GM21447 (cell line): ENCODE results near the gene ERAL1.
"Not testable (repeated sequence)": the region's sequence is repeated elsewhere in the genome, so short reads cannot be mapped to it uniquely, and the experiment has no call there.

Source experiments
- ATAC-seq: cut with Tn5 transposase; IDR thresholded peaks from one replicate; pipeline ENCODE4 v1.9.1; 2021; ENCODE audit not compliant: unreplicated experiment

The ERAL1 gene

GRCh38 chr17:28878158-28878910 is 23.5 kb downstream of the ERAL1 start:
- no peak for ATAC-seq

GRCh38 chr17:28878981-28879380 is 24.2 kb downstream of the ERAL1 start:
- ATAC-seq = no peak

DNA sequence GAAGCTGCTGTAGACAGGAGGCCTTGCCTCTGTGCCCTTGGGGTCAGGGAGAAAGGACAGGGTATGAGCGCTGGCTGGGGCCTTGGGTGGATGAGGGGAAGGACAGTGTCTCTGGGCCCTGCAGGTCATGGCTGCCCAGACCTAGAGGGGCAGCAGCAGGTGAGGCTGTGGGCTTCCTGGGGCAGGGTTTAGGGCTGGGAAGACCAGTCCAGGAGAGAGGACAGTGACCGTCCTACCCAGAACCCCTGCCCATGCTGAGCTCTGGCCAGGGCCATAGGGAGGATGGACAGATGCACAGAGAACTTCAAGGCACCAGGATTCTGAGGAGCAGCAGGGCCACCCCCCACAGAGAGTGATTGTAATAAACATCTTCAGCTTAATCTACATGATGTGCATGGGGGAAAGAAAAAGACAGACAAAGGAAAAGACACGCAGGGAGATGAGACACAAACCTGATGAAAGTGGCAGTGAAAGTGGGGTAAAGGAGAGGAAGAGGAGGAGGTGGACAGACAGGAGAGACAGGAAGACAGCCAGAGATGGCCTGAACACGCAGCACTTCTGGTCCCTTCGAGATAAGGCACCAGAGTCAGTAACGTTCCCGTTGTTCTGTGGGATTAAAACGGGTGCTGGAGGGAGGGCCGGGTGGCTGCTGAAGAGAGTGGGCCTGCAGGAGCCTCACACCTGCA is 25.2 kb downstream of the ERAL1 start:
- no peak for ATAC-seq

- no peak for ATAC-seq
Observed at GRCh38 chr17:28880572-28880945, 25.7 kb downstream of the ERAL1 start.

GRCh38 chr17:28881533-28882056 is 26.8 kb downstream of the ERAL1 start:
- no peak for ATAC-seq

DNA sequence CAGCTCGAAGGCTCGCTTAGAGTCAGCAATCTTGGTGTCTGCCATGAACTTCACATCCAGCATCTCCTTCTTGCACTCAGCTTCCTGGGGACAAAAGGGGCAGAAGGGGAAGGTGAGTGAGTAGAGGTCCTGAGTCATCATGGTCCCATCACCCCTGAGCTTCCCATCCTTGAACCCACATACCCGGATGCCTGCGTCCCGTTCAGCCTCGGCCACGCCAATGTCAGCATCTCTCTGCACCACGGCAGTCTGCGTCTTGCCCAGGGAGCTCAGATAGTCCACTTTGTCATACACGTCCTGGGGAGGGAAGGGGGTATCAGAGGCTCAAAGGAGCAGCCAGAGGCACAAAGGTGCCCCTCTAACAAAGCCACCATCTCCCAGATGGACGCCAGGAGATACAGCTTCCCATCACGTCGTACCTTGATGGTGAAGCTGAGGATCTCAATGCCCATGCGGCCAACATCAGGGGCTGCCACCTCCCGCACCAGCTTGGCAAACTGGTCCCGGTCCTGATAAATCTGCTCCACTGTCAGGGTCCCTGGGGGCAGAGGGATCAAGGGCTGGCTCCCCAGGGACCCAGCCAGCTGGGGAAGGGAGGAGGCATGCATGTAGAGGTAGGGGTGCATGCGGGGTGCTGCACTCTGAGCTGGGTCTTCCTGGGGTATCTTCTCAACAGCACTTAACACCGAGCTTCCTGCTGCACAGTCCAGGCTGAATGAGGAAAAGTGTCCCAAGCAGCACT is 27.5 kb downstream of the ERAL1 start:
- no peak for ATAC-seq

DNA sequence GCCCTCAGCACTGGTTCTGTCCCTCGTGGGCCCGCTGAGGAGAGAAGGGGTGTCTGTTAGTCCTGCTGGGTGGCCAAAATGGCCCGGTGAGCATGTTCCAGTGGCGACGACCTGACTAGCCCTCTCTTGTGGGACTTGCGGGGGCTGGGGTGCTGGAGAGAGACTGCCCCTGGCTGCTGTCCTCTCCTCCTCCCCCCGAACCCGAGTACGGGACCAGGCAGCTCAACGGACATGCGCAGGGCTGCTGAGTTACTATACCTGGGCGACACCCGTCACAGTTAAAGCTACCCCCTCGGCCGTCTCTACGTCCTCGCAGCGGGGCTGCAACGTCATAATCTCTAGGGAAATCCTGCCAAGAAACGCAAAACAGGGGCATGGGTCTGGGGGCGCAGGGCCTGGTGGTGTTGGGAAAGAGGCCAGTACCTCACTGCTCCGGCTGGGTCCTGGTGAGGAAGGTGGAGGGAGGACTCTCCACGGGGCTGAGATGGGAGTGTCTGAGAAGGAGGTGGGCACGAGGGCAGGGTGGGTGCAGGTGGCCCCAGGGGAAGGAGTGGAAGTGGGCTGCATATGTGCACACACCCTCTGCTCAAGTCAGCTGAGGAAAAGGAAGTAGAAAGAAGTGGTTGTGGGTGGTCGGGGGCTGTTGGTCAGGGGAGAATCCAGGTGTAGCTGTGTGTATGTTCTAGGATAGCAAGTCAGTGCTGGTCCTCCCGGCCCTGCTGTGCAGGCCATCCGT is 29.3 kb downstream of the ERAL1 start:
- no peak for ATAC-seq

GRCh38 chr17:28885363-28885762 is 30.5 kb downstream of the ERAL1 start:
- ATAC-seq = no peak

DNA sequence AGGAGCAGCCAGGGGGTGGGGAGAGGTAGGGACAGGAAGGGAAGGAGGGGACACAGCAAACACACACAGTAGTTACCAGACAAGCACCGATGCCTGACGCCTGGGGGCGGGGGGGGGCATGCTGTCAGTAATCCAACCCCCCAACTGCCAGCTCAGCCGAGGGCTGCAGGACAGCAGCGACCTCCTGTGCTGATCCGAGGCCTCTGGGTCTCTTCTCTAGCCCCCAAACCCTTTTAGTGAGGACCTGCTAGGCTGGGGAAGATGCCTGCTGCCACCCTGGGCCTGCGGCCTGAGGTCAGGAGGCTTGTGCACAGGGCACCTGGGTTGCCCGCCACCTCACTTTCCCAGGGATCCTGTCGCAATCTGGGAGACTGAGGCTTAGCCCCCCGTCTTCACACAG is 31.1 kb downstream of the ERAL1 start:
- ATAC-seq = no peak

- no peak for ATAC-seq
Observed at GRCh38 chr17:28887871-28888471, 33.2 kb downstream of the ERAL1 start.

GRCh38 chr17:28888832-28889231 is 34.0 kb downstream of the ERAL1 start:
- ATAC-seq = no peak

DNA sequence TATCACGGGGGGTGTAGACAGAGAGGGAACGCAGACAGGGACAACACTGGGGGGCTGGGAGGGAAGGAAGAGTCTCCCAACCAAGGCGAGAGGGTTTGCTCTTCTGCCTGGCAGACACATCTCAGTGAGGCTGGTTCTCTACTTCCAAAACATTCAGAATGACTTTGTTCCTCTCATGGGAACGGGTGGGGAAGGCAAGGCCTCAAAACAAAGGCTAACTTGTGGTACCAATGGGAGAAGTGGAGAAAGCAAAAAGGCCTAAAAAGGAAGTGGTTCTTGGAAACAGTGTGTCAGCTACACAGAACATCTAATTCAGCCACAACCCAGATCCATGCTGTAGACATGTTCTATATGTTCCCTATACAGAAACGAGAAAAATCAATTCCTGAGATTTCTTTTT is 35.2 kb downstream of the ERAL1 start:
- no peak for ATAC-seq

DNA sequence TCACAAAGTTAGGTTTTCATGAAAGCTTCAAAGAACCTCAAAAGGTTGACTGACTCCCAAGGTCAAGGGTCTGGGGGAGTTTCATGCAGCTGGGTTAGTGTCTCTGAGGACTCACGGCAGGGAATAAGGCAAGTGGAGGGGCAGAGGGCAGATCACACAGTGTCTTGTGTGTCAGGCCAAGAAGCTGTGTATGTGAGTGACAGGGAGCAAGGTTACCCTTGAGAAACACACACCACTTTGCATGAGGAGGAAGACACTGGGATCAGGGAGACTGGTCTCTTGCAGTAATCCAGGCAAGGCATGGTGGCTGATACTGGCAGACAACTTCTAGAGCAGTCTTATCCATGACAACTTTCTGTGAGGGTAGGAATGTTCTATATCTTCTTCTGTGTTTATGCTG is 36.4 kb downstream of the ERAL1 start:
- no peak for ATAC-seq

DNA sequence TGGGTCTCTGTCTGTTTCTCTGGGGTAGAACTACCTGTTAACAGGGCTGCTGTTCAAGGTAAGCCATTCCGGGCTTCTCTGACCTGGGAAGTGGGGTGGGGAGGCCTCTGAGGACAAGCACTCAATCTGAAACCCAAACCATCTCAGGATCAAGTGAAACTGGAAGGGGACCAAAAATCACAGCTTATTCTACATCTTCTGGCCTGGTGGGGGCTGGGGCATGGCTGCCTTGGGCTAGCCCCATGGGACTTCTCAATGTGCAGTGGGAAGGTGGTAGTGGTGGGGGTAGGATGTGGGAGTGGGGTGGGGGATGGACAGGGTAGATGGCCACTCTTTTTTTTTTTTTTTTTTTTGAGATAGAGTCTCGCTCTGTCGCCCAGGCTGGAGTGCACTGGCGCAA is 37.2 kb downstream of the ERAL1 start:
- no peak for ATAC-seq

GRCh38 chr17:28893248-28894183 is 38.7 kb downstream of the ERAL1 start:
- ATAC-seq = not testable (repeated sequence)

DNA sequence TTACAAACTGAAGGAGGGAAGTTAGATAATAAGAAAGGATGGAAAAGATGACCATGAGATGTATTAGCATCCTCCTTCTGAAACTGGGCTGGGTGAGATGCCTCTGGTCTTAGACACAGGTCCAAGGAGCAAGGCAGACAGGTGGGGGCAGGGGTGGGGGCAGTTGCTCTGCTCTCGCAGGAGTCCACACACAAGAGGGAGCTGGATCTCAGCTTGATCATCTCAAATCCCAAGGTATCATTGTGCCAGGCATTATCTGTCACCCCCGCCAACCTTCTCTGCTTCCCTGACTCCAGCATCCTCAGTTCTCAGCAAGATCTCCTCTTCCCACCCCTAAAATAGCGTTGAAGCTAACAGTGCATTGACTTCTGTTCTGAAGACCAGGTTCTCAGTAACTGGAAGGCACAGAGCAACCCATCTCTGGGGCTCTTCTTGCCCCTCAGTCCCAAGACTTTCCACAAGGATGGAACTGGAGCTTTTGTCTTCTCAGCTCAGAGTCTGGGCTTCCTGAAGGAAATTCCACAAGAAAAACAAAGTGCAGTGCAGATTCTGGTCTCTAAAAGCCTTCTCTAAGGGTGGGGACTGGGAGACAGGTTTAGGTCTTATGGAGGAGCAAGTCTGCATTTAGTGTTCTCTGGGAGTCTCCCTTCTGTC is 41.1 kb downstream of the ERAL1 start:
- no peak for ATAC-seq

- no peak for ATAC-seq
Observed at GRCh38 chr17:28896491-28896883, 41.7 kb downstream of the ERAL1 start.

GRCh38 chr17:28896884-28897768 is 42.3 kb downstream of the ERAL1 start, which contains the start of gene FLOT2:
TSS of gene FLOT2 (minus strand) at chr17:28897733. CDS start at chr17:28897574, 159 bp downstream.
- ATAC-seq = no peak
